Activated T-cell treated with anti-CD3 and anti-CD28 coated beads, Interleukin-2, amount 50 U/mL, for 24 hours (primary cell): ENCODE measurements around the gene NRP1.

Experiments used
- DNase-seq: peaks from one replicate; pipeline ENCODE4 v3.0.0-alpha.2; 2020
- H3K27ac Mint-ChIP-seq: 2 replicates; pipeline ENCODE4 v1.8.0; 2020; ENCODE audit warnings: mild to moderate bottlenecking, mixed read lengths
- H3K27me3 Mint-ChIP-seq: 2 replicates; pipeline ENCODE4 v1.8.0; 2020; ENCODE audit warnings: mixed read lengths
- H3K36me3 Mint-ChIP-seq: 2 replicates; pipeline ENCODE4 v1.8.0; 2020; ENCODE audit warnings: low read depth, mixed read lengths
- H3K4me1 Mint-ChIP-seq: 2 replicates; pipeline ENCODE4 v1.8.0; 2020; ENCODE audit warnings: low read depth, mixed read lengths
- H3K4me3 Mint-ChIP-seq: 2 replicates; pipeline ENCODE4 v1.8.0; 2020; ENCODE audit warnings: mild to moderate bottlenecking, moderate library complexity, mixed read lengths
- H3K9me3 Mint-ChIP-seq: 2 replicates; pipeline ENCODE4 v1.8.0; 2020; ENCODE audit warnings: mixed read lengths

Gene NRP1

GRCh38 chr10:33242931-33243330, 91.5 kb downstream of the NRP1 start:
- H3K27me3 Mint-ChIP-seq, result no peaks in the 10 kb centered on the region
- no peak overlapping the region for H3K4me3 Mint-ChIP-seq
- H3K27ac Mint-ChIP-seq, result no peak overlapping the region
- H3K36me3 Mint-ChIP-seq, result no peaks in the 10 kb centered on the region
- H3K9me3 Mint-ChIP-seq, result no peaks in the 10 kb centered on the region
- peaks cover 33% of the 10 kb centered on the region for H3K4me1 Mint-ChIP-seq
- no peak for DNase-seq

GRCh38 chr10:33241351-33241750, 93.1 kb downstream of the NRP1 start:
- Mint-ChIP-seq H3K9me3 (no peaks in the 10 kb centered on the region), H3K36me3 (no peaks in the 10 kb centered on the region), H3K4me3 (no peak overlapping the region), H3K27me3 (no peaks in the 10 kb centered on the region), H3K4me1 (peaks cover 20% of the 10 kb centered on the region), H3K27ac (no peak overlapping the region)
- DNase-seq, result no peak

DNA sequence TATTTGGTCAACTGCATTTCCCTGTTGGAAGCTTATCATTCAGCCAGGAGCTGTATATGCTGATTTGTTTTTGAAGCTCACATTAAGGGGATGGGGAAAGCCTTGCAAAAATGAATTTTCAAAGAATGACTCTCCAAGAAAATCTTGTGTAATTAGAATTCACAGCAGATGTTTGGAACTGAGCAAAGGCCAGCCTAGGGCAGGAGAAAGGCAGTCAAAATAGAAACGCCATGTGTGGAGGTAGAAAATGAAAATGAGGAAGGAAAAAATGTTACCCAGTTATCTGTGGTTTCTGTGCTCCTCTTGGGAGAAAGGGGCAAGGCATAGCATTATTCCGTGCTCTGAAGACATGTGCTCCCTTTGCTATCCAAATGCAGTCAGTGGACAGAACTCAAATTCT, 93.5 kb downstream of the NRP1 start:
- H3K27me3 Mint-ChIP-seq, result no peaks in the 10 kb centered on the region
- H3K9me3 Mint-ChIP-seq, result no peaks in the 10 kb centered on the region
- no peak overlapping the region for H3K4me3 Mint-ChIP-seq
- no peak overlapping the region for H3K27ac Mint-ChIP-seq
- H3K36me3 Mint-ChIP-seq, result no peaks in the 10 kb centered on the region
- no peak for DNase-seq
- peaks cover 17% of the 10 kb centered on the region for H3K4me1 Mint-ChIP-seq

GRCh38 chr10:33240258-33240657, 94.2 kb downstream of the NRP1 start:
- Mint-ChIP-seq H3K9me3 (no peaks in the 10 kb centered on the region), H3K4me1 (peaks cover 13% of the 10 kb centered on the region), H3K4me3 (no peak overlapping the region), H3K36me3 (no peaks in the 10 kb centered on the region), H3K27ac (no peak overlapping the region), H3K27me3 (no peaks in the 10 kb centered on the region)
- DNase-seq, result no peak

- H3K27me3 Mint-ChIP-seq, result no peaks in the 10 kb centered on the region
- H3K27ac Mint-ChIP-seq, result no peak overlapping the region
- H3K4me3 Mint-ChIP-seq, result no peak overlapping the region
- peaks cover 3% of the 10 kb centered on the region for H3K4me1 Mint-ChIP-seq
- H3K9me3 Mint-ChIP-seq, result no peaks in the 10 kb centered on the region
- H3K36me3 Mint-ChIP-seq, result no peaks in the 10 kb centered on the region
- DNase-seq, result no peak
Observed at GRCh38 chr10:33239257-33239656, 95.2 kb downstream of the NRP1 start.

DNA sequence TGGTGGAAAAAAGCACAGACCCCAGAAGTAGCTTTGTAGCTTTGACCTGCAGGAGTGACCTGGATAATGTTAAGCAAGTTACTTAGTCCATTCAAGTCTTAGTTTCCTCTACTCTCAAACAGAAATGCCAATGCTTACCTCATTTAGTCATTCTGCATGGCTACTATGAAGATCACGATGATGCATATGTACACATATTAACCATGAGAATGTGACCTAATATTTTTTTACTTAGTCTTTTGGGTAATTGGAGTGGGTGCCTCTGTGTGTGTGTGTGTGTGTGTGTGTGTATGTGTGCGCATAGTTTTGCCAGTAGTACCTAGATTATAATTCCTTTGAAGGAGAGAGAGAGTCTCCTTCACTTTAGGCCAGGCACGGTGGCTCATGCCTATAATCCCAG, 95.8 kb downstream of the NRP1 start:
- Mint-ChIP-seq H3K36me3 (no peaks in the 10 kb centered on the region), H3K27me3 (no peaks in the 10 kb centered on the region), H3K9me3 (no peaks in the 10 kb centered on the region), H3K4me1 (no peaks in the 10 kb centered on the region), H3K4me3 (no peak overlapping the region), H3K27ac (no peak overlapping the region)
- no peak for DNase-seq

GRCh38 chr10:33237736-33238624, 96.5 kb downstream of the NRP1 start:
- Mint-ChIP-seq H3K9me3 (no peaks in the 10 kb centered on the region), H3K27ac (no peak overlapping the region), H3K4me3 (no peak overlapping the region), H3K36me3 (no peaks in the 10 kb centered on the region), H3K27me3 (no peaks in the 10 kb centered on the region), H3K4me1 (peaks cover 2% of the 10 kb centered on the region)
- DNase-seq, result no peak

GRCh38 chr10:33236916-33237315, 97.6 kb downstream of the NRP1 start:
- peaks cover 5% of the 10 kb centered on the region for H3K4me1 Mint-ChIP-seq
- no peaks in the 10 kb centered on the region for H3K36me3 Mint-ChIP-seq
- no peak overlapping the region for H3K4me3 Mint-ChIP-seq
- H3K9me3 Mint-ChIP-seq, result no peaks in the 10 kb centered on the region
- no peaks in the 10 kb centered on the region for H3K27me3 Mint-ChIP-seq
- no peak overlapping the region for H3K27ac Mint-ChIP-seq
- DNase-seq, result no peak

GRCh38 chr10:33235951-33236350, 98.5 kb downstream of the NRP1 start:
- H3K27ac Mint-ChIP-seq, result no peak overlapping the region
- no peaks in the 10 kb centered on the region for H3K27me3 Mint-ChIP-seq
- DNase-seq, result no peak
- H3K4me3 Mint-ChIP-seq, result no peak overlapping the region
- H3K4me1 Mint-ChIP-seq, result peaks cover 5% of the 10 kb centered on the region
- no peaks in the 10 kb centered on the region for H3K9me3 Mint-ChIP-seq
- H3K36me3 Mint-ChIP-seq, result no peaks in the 10 kb centered on the region

GRCh38 chr10:33235251-33235884, 99.1 kb downstream of the NRP1 start:
- Mint-ChIP-seq H3K9me3 (no peaks in the 10 kb centered on the region), H3K4me3 (no peak overlapping the region), H3K36me3 (no peaks in the 10 kb centered on the region), H3K27ac (no peak overlapping the region), H3K4me1 (peaks cover 5% of the 10 kb centered on the region), H3K27me3 (no peaks in the 10 kb centered on the region)
- DNase-seq, result no peak

- H3K27ac Mint-ChIP-seq, result no peak overlapping the region
- peaks cover 5% of the 10 kb centered on the region for H3K4me1 Mint-ChIP-seq
- H3K4me3 Mint-ChIP-seq, result no peak overlapping the region
- no peaks in the 10 kb centered on the region for H3K27me3 Mint-ChIP-seq
- no peaks in the 10 kb centered on the region for H3K36me3 Mint-ChIP-seq
- no peak for DNase-seq
- no peaks in the 10 kb centered on the region for H3K9me3 Mint-ChIP-seq
Observed at GRCh38 chr10:33234831-33235237, 99.6 kb downstream of the NRP1 start.

DNA sequence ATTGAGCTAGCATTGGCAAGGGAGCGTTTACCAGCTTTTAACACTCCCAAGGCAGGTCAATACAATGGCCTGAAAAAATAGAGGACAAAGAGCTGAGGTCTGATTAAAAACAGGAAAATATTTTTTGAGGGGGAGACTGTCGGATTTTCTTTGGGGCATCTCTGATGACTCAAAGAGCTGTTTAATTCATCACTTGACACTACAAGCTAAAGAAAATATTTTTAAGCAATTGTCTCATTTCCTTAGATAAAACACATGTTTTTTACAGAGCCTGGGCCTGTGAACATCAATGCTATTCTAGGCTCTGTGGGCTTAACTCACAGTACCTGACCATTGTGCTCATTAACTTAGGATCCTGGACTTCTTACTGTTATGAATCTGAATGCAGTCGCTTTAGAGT, 100.8 kb downstream of the NRP1 start:
- DNase-seq, result no peak
- Mint-ChIP-seq H3K27ac (no peak overlapping the region), H3K4me3 (no peak overlapping the region), H3K9me3 (no peaks in the 10 kb centered on the region), H3K4me1 (peaks cover 5% of the 10 kb centered on the region), H3K36me3 (no peaks in the 10 kb centered on the region), H3K27me3 (no peaks in the 10 kb centered on the region)

- Mint-ChIP-seq H3K4me1 (peaks cover 5% of the 10 kb centered on the region), H3K36me3 (no peaks in the 10 kb centered on the region), H3K9me3 (no peaks in the 10 kb centered on the region), H3K27ac (no peak overlapping the region), H3K4me3 (no peak overlapping the region), H3K27me3 (no peaks in the 10 kb centered on the region)
- DNase-seq, result no peak
Observed at GRCh38 chr10:33233221-33233620, 101.2 kb downstream of the NRP1 start.

DNA sequence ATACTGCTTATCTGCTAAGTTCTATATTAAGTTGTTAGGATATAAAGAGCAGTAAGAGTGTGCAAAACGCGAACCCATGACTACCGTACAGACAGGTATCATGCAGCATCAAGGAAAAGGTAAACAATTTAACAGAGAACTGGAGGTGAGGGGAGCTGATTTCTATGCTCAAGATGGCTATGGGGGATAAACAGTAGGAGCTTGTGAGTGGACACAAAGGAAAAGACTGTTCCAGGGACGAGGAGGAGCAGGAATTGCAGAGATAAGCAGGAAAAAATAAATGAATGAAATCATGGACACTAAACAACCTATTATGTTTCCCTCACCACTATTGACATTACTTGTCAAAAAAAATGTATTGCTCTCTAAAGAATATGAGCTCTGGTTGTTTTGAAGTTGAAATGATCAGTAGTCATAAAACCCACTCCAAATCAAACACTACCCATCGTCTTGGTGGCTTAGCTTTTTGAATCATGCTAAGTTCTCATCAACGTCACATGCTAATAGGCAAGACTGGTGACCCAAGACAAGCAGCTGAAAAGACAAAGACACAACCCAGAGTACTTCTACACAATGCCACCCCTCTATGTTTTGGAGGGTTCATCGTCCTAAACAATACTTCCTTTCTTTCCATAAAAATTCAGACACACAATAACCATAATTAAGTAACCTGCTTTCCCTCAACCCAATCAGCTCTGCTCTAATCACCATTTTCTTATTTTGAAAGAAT, 102.7 kb downstream of the NRP1 start:
- H3K27me3 Mint-ChIP-seq, result no peaks in the 10 kb centered on the region
- H3K27ac Mint-ChIP-seq, result no peak overlapping the region
- H3K4me1 Mint-ChIP-seq, result peaks cover 5% of the 10 kb centered on the region
- no peak overlapping the region for H3K4me3 Mint-ChIP-seq
- no peaks in the 10 kb centered on the region for H3K9me3 Mint-ChIP-seq
- no peaks in the 10 kb centered on the region for H3K36me3 Mint-ChIP-seq
- DNase-seq, result no peak

- Mint-ChIP-seq H3K9me3 (no peaks in the 10 kb centered on the region), H3K4me3 (no peak overlapping the region), H3K4me1 (peaks cover 5% of the 10 kb centered on the region), H3K27ac (no peak overlapping the region), H3K36me3 (no peaks in the 10 kb centered on the region), H3K27me3 (no peaks in the 10 kb centered on the region)
- no peak for DNase-seq
Observed at GRCh38 chr10:33229949-33230267, 104.6 kb downstream of the NRP1 start.
